Ovary (tissue), 9 donors: ENCODE measurements around the gene MAP4. TPM values are rescaled to one million over a fixed set of nuclear protein-coding genes. Genes with fewer than 3 reads are reported as not detected.
A peak's percentile ranks its signal among the peaks of the same experiment; 100 is the strongest.

Source experiments
- DNase-seq, 5 donors: peaks; one replicate each; pipeline ENCODE4 v3.0.0-alpha.2; 2019 to 2020
- H3K27ac ChIP-seq, 2 donors: fragments of 200-600 bp; one replicate each; pipeline versions ENCODE4 v1.5.1 to v1.8.0; 2019 to 2022
- H3K27me3 ChIP-seq: fragments of 200-600 bp; one replicate; pipeline ENCODE4 v1.8.0; 2022
- H3K36me3 ChIP-seq: fragments of 200-600 bp; sonication (generic); one replicate; pipeline ENCODE4 v1.5.1; 2019
- H3K4me1 ChIP-seq: one replicate; pipeline ENCODE4 v1.8.1; 2013; ENCODE audit warnings: mild to moderate bottlenecking, moderate library complexity; ENCODE audit not compliant: insufficient read depth
- H3K4me3 ChIP-seq: fragments of 200-600 bp; sonication (generic); one replicate; pipeline ENCODE4 v1.5.1; 2017
- H3K9me3 ChIP-seq, 2 donors: fragments of 200-600 bp in 1 of 2; sonication (generic) in 1 of 2; one replicate each; pipeline versions ENCODE4 v1.5.1 to v1.8.1; 2013 to 2019; ENCODE audit warnings: mild to moderate bottlenecking in 1 of 2, moderate library complexity in 1 of 2
- EP300 ChIP-seq: sonication (generic); formaldehyde crosslinking; IDR thresholded peaks from one replicate; pipeline ENCODE4 v1.6.1; 2017; ENCODE audit warnings: antibody characterized with exemption
- POLR2A ChIP-seq: fragments of 450-650 bp; IDR thresholded peaks from one replicate; pipeline ENCODE4 v1.6.1; 2017; ENCODE audit warnings: antibody characterized with exemption, mild to moderate bottlenecking, moderate library complexity
- WGBS, 3 donors: extraction: QIAGEN DNeasy Blood & Tissue Kit in 1 of 3; methylation state at CpG; one replicate each; pipeline versions ENCODE4 v1.1.5 to v1.1.7; 2013 to 2017; 5-methylcytosine and 5-hydroxymethylcytosine counted together
- intact Hi-C, 4 donors: fragments of 100-400 bp; cut with DNase I; formaldehyde crosslinking; loops; one replicate each; pipeline versions ENCODE4 v1.11.0 to v1.15.1; 2022 to 2023
- polyA plus RNA-seq, 2 donors: library from polyadenylated mRNA; stranded (reverse); fragments of 200-250 nt in 1 of 2; fragments of 350-450 nt in 1 of 2; fragmentation: Illumina TruSeq in 1 of 2; extraction: RNeasy Lipid Tissue Mini Kit (QIAGEN cat#74804) in 1 of 2; gene quantifications; one replicate each; pipeline ENCODE4 v1.2.3, GENCODE V29; 2013 to 2014
- total RNA-seq, 7 donors: library from RNA; depleted of rRNA in 2 of 7; stranded (reverse); fragments of >200 nt in 2 of 7; fragmentation: NEBNext Ultra II Directional in 3 of 7; extraction: Animal tissue kit (Norgen Biotek cat#: 25700) in 3 of 7; gene quantifications; one replicate each; pipeline versions ENCODE4 v1.1.0 to v1.2.4, GENCODE V29; 2016 to 2023
- TF ChIP-seq, protein P1 (sequence below), 3 donors: fragments of 450-650 bp in 2 of 3; fragments of 200-600 bp in 1 of 3; IDR thresholded peaks; one replicate each; pipeline versions ENCODE4 v1.5.1 to v1.8.0; 2016 to 2022; ENCODE audit warnings: antibody characterized with exemption in 3 of 3, mild to moderate bottlenecking in 1 of 3
- donor health status: DM: no; HTN: no; CAD: no; lungs with moderate emphysema.
- donor health status: DM: no; HTN: no; CAD: no.
- donor health status: Bipolar disorder and iron deficiency.
- donor health status: DM: yes; HTN: yes; CAD: no.
- donor health status: DM: no; HTN: no; CAD: no.
- donor health status: DM: yes; HTN: yes; CAD: no.

Gene MAP4
- total and polyA plus RNA-seq, 9 donors = 64.9 to 271 (median 196) TPM

DNA sequence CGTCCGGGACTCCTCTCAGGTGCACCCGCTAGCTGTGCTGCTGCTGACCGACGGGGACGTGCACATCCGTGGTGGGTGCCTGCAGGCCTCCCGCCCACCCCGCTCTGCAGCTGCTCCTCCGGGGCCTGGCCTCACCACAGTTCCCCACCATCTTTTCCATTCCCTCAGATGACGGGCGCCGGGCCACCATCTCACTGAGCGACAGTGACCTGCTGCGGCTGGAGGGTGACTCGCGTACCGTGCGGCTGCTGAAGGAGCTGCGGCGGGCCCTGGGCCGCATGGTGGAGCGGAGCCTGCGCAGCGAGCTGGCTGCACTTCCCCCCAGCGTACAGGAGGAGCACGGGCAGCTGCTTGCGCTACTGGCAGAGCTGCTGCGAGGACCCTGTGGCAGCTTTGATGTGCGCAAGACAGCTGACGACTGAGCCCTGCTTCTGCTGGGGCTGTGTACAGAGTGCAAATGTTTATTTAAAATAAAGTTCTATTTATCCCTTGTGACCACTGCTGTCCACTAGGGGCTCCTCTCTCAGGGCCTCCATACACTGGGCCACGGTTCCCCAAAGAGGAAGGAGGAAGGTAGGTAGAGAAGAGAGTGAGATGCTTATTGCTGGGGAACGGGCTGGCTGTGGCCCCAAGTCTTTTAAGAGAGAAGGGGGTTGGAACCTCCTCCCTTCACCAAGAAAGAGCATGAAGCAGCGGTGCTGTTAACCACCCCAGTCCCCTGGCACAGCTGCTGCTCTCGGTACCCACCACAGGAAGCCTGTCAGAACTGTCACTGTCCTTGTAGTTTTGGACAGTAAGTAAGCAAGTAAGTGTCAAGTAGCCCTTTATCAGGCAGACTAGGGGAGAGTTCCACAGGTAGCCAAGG lies 166.3 kb downstream of the MAP4 start:
- WGBS, 3 donors = 78 to 82% (median 80%) methylated on average over 35 of the region's 35 CpGs
- peak in 2 of 5 donors; percentile 37 to 46 for DNase-seq
- H3K4me3 ChIP-seq = no peak overlapping the region
- intact Hi-C loops = loop anchor here in 2 of 4 donors (5.0 to 10.0 kb wide), 2 partner anchors 132 to 305 kb away; no protein-coding TSS in a partner anchor
- no peaks in the 10 kb centered on the region for H3K36me3 ChIP-seq
- TF ChIP-seq EP300 (no peak), POLR2A (no peak)
- TF ChIP-seq, protein P1, sequence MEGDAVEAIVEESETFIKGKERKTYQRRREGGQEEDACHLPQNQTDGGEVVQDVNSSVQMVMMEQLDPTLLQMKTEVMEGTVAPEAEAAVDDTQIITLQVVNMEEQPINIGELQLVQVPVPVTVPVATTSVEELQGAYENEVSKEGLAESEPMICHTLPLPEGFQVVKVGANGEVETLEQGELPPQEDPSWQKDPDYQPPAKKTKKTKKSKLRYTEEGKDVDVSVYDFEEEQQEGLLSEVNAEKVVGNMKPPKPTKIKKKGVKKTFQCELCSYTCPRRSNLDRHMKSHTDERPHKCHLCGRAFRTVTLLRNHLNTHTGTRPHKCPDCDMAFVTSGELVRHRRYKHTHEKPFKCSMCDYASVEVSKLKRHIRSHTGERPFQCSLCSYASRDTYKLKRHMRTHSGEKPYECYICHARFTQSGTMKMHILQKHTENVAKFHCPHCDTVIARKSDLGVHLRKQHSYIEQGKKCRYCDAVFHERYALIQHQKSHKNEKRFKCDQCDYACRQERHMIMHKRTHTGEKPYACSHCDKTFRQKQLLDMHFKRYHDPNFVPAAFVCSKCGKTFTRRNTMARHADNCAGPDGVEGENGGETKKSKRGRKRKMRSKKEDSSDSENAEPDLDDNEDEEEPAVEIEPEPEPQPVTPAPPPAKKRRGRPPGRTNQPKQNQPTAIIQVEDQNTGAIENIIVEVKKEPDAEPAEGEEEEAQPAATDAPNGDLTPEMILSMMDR (IDR thresholded peaks at IDR 0.05) = no peak
- no peaks in the 10 kb centered on the region for H3K4me1 ChIP-seq
- H3K27ac ChIP-seq = no peak overlapping the region
- no peaks in the 10 kb centered on the region for H3K27me3 ChIP-seq
- H3K9me3 ChIP-seq = no peaks in the 10 kb centered on the region

GRCh38 chr3:47849186-47849698 lies 167.0 kb downstream of the MAP4 start:
- 73 to 78% (median 74%) methylated on average over 14 of the region's 14 CpGs for WGBS, 3 donors
- no peaks in the 10 kb centered on the region for H3K36me3 ChIP-seq
- no peak overlapping the region for H3K27ac ChIP-seq
- H3K4me1 ChIP-seq = no peaks in the 10 kb centered on the region
- H3K9me3 ChIP-seq = no peaks in the 10 kb centered on the region
- intact Hi-C loops = loop anchor here in 2 of 4 donors (5.0 to 10.0 kb wide), 2 partner anchors 133 to 306 kb away; no protein-coding TSS in a partner anchor
- TF ChIP-seq, protein P1 (IDR thresholded peaks at IDR 0.05) = no peak
- no peak for TF ChIP-seq EP300
- TF ChIP-seq POLR2A = no peak
- no peaks in the 10 kb centered on the region for H3K27me3 ChIP-seq
- no peak for DNase-seq
- H3K4me3 ChIP-seq = no peak overlapping the region

- Histone ChIP-seq H3K9me3 (no peaks in the 10 kb centered on the region), H3K36me3 (no peaks in the 10 kb centered on the region), H3K27me3 (no peaks in the 10 kb centered on the region), H3K27ac (no peak overlapping the region), H3K4me3 (no peak overlapping the region), H3K4me1 (no peaks in the 10 kb centered on the region)
- DNase-seq = no peak
- TF ChIP-seq POLR2A (no peak), EP300 (no peak)
- TF ChIP-seq, protein P1 (IDR thresholded peaks at IDR 0.05) = no peak
- intact Hi-C loops = loop anchor here in 2 of 4 donors (5.0 to 10.0 kb wide), 2 partner anchors 134 to 306 kb away; no protein-coding TSS in a partner anchor
- 65 to 68% (median 66%) methylated on average over 23 of the region's 23 CpGs for WGBS, 3 donors
Measured at GRCh38 chr3:47848599-47849117, 167.6 kb downstream of the MAP4 start.

DNA sequence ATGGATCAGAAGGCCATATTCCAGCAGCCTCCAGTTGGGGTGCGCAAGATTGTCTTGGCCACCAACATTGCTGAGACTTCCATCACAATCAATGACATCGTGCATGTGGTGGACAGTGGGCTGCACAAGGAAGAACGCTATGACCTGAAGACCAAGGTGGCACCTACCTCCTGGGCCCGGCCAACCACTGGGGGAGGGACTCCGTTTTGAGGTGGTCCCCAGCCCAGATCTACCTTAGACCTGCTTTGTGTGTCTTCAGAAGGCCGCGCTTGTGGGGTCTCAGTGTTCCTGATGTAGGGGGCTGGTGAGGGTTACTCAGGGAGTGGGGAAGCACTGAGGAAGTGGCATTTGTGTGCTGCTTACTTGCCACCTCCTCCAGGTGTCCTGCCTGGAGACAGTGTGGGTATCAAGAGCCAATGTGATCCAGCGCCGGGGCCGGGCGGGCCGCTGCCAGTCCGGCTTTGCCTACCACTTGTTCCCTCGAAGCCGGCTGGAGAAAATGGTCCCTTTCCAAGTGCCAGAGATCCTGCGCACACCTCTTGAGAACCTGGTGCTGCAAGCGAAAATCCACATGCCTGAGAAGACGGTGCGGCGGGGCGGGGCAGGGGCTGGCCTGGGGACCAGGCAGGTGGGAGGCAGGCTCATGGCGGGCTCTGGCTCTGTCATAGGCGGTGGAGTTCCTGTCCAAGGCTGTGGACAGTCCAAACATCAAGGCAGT lies 168.3 kb downstream of the MAP4 start:
- no peak for DNase-seq
- intact Hi-C loops = loop anchor here in 2 of 4 donors (5.0 to 10.0 kb wide), 2 partner anchors 134 to 307 kb away; no protein-coding TSS in a partner anchor
- Histone ChIP-seq H3K27me3 (no peaks in the 10 kb centered on the region), H3K4me1 (no peaks in the 10 kb centered on the region), H3K36me3 (no peaks in the 10 kb centered on the region), H3K4me3 (no peak overlapping the region), H3K9me3 (no peaks in the 10 kb centered on the region), H3K27ac (no peak overlapping the region)
- 89 to 92% (median 90%) methylated on average over 23 of the region's 23 CpGs for WGBS, 3 donors
- TF ChIP-seq POLR2A (no peak), EP300 (no peak)
- TF ChIP-seq, protein P1 (IDR thresholded peaks at IDR 0.05) = no peak
